NCI-H1436 (cell line): ENCODE measurements around the gene TPST1.
"Not testable (repeated sequence)": the region's sequence is repeated elsewhere in the genome, so short reads cannot be mapped to it uniquely, and the experiment has no call there.

ENCODE experiments used
- DNase-seq: peaks from one replicate; lab custom pipeline; 2025; lab: John Stamatoyannopoulos, UW

The TPST1 gene

DNA sequence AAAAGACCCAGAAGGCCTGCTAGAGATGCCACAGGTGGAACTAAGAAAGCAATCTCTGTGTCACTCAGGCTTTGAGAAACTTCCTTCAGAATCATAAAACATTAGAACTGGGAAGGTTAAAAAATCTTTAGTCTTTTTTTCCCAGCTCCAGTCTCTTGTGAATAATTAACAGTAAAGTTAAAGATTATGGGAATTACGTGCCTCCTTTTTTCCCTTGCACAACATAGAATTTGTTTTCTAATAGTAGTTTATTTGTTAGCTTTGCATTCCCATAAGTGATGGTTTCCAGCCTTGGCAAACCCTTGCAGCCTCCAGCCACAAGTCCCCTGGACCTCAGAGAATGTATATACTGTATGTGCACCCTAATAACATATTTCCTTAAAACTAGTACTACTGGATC is 128.3 kb downstream of the TPST1 start:
- DNase-seq = no peak

DNA sequence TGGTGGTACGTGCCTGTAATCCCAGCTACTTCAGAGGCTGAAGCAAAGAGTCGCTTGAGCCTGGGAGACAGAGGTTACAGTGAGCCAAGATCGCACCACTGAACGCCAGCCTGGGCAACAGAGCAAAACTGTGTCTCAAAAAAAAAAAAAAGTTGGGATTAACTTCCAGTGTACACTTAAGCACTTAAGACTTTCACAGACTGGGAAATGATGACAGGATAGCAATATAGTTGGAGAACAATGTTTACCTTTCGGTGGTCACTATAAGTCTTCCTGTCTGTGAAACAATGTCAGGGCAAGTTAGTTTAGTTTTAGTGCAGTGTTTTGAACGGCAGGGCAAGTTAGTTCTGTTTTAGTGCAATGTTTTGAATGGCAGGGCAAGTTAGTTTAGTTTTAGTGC is 130.2 kb downstream of the TPST1 start:
- DNase-seq = no peak

DNA sequence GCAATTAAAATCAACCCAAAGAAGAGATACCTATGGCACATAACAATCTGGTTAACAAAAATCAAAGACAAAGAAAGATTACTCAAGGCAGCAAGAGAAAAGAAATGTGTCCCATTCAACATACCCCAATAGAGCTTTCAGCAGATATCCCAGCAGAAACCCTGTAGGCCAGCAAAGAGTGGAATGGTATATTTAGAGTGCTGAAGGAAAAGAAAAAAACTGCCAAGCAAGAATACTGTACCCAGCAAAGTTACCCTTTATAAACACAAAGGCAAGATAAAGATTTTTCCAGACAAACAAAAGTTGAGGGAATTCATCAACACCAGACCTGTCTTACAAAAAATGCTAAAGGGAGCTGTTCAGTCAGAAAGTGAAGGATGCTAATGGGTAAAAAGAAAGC is 131.6 kb downstream of the TPST1 start:
- no peak for DNase-seq

DNA sequence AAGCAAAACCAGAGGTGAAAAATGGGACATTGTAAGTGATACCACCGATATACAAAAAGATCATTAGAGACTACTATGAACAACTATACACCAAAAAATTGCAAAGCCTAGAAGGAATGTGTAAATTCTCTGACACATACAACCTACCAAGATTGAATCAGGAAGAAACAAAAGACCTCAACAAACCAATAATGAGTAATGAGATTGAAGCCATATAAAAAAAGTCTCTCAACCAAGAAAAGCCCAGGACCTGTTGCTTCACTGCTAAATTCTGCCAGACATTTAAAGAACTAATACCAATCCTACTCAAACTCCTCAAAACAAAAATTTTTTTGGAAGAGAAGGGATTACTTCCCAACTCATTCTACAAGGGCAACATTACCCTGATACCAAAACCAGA is 134.0 kb downstream of the TPST1 start:
- no peak for DNase-seq

DNA sequence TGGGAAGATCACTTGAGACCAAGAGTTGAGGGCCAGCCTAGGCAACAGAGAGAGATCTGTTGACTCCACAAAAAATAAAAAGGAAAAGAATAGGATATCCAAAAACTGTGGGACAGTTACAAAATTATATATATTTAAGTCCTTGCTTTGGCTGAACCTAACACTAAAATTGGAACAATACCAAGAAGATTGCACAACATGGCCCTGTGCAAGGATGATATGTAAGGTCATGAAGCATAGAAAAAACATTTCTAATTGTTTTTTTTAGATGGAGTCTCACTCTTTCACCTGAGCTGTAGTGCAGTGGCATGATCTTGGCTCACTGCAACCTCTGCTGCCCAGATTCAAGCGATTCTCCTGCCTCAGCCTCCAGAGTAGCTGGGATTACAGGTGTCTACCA is 139.0 kb downstream of the TPST1 start:
- no peak for DNase-seq

DNA sequence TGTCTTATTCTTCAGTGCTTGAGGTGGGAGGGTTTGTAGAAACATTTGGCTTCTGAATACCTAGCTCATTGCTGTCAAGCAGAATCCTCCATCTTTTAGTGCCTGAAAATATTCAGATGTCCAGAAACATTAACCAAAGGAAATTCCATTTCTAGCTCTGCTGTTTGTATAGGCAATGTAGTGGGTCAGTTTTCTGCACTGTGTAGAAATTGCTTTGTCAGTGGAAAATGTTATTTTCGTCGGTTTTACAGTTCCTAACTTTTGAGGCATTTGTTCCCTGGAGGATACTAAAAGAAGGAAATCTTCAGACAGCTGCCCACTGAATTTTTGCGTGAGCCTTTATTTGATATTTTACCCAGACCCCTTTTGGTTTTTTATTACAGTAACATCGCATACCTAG is 143.4 kb downstream of the TPST1 start:
- no peak for DNase-seq

GRCh38 chr7:66348959-66349358 is 143.8 kb downstream of the TPST1 start:
- DNase-seq = no peak

DNA sequence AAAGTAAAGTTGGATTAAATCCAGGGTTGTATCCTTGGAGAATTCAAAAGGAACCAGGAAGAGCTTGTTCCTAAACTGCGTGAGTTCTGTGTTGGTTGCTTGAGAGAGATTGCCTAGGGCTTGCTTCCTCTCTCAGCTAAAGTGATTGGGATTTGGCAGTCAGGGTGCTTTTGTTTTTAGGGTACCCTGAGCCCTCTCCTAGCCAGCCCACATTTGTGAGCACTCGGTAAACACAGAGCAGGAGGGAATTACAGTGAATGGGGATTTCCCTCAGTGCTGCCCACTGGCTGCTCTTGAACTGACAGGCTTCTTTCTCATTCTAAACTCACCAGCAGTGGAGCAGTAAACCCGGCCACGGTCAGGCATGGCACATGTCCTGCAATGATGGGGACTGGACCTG is 146.9 kb downstream of the TPST1 start:
- no peak for DNase-seq

GRCh38 chr7:66353547-66353946 is 148.4 kb downstream of the TPST1 start:
- no peak for DNase-seq

GRCh38 chr7:66355756-66356155 is 150.6 kb downstream of the TPST1 start:
- DNase-seq = no peak

DNA sequence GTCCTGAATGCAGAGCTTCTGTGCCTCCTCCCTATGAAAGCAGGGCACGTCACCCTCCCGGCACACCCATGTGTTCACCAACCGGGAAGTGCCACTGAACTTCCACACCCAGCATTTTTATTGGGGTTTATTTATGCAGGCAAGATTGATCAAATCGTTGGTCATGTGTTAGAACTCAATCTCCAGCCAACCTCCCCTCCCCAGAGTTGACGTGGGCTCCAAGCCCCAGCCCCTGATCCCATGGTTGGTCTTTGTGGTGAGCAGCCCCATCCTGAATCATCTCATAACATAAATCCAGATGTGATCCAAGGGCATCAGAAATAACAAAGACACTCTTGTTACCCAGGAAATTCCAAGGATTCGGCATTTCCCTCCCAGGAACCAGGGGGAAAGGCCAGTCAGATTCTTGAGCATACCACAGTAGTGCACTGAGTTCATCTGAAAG is 151.2 kb downstream of the TPST1 start:
- no peak for DNase-seq

GRCh38 chr7:66357087-66357486 is 152.0 kb downstream of the TPST1 start:
- no peak for DNase-seq

GRCh38 chr7:66359656-66360211 is 154.6 kb downstream of the TPST1 start:
- DNase-seq = no peak

GRCh38 chr7:66362136-66362535 is 157.0 kb downstream of the TPST1 start:
- no peak for DNase-seq

DNA sequence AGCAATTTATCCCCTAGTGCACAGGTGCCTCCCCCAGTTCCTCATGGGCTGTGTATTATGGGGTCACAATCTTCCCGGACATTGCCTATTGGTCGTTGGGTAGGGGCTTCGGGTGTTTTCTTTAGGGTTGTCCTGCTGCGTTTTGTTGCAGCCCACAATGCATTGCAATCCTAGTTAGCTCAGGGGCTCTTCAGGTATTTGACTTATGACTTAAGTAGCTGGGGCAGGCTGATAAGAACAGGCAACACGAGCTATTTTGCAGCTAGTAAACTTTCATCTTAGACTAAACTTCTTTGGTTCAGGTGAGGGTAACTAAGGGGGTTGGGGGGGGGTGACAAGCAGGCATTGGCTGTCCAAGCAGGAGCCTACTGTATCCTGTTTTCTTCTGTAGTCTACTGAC is 158.5 kb downstream of the TPST1 start:
- DNase-seq = no peak

GRCh38 chr7:66365031-66365430 is 159.9 kb downstream of the TPST1 start:
- not testable (repeated sequence) for DNase-seq

- DNase-seq = no peak
Observed at GRCh38 chr7:66371096-66371824, 166.1 kb downstream of the TPST1 start.

DNA sequence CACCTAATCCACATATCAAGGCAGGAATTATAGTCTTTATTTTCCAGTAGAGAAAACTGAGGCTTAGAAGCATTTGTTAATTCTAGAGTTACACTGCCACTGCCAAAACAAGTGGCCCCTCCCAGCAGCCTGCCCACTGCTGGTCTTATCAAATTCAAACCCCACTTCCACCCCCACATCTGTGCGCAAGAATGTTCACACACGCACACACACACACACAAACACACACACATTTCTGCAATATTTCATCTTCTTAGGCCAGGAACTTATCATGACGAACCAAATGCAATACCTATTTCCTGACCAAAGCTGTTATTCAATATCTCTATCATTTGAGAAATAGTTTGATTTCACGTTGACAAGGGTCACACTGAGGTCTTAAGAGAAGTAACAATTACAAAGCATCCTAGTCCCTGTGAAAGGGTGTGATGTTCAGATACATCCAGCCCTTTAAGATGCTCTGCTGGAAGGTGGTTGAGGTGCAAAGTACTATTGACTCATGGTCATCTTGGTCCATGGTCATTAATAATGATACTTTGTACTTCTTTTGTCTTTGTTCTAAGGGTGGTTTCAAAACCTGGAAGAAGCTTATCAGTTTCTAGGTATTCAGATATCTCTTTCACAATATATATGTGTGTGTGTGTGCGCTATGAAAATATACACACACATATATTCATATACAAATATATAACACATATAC is 169.2 kb downstream of the TPST1 start:
- DNase-seq = not testable (repeated sequence)

GRCh38 chr7:66376264-66376945 is 171.3 kb downstream of the TPST1 start:
- DNase-seq = no peak

DNA sequence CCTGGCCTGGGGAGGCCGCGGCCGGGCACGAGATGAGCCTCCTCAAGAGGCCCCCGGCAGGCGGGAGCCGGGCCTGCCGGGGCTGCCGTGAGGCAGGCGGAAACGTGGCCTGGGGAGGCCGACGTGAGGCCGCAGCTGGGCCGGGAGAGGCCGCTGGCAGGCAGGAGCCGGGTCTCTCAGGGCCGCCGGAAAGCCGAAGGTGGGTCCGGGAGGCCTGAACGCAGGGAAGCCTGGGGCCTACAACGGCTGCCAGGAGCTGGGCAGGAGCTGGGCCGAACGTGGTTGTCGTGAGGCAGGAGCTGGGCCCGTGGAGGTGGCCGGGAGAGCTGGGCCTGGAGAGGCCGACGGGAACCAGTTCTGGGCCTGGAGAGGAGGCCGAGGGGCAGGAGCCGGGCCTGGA is 171.9 kb downstream of the TPST1 start:
- no peak for DNase-seq

GRCh38 chr7:66377714-66378113 is 172.6 kb downstream of the TPST1 start:
- no peak for DNase-seq

DNA sequence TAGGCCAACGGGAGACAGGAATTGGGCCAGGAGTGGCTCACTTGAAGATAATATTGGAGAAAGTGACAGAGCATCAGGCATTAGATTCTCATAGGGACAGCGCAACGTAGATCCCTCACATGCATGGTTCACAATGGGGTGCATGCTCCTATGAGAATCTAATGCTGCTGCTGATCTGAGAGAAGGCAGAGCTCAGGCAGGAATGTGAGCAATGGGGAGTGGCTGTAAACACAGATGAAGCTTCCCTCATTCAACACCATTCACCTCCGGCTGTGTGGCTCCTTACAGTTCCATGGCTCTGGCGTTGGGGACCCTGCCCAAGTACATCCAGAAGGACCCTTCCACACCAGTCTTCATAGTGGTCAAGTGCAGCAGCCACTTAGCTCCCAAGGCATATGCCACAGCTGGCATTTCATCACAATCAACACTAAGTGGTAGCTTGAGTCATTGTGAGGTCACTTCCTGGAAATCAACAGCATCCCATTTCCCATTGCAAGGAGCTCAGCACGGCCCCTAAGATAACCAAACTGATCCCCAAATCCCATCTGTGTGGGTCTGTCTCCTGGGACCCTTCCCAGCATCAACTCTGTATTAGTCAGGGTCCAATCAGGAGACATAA is 174.5 kb downstream of the TPST1 start:
- no peak for DNase-seq
